ENCODE results near the gene DUSP8. TPM values are rescaled to one million over a fixed set of nuclear protein-coding genes. Genes with fewer than 3 reads are reported as not detected.
"Not testable (repeated sequence)": the region's sequence is repeated elsewhere in the genome, so short reads cannot be mapped to it uniquely, and the experiment has no call there.

The DUSP8 gene
- total and polyA plus RNA-seq, 11 donors = 9.8 to 29.9 (median 16.5) TPM

DNA sequence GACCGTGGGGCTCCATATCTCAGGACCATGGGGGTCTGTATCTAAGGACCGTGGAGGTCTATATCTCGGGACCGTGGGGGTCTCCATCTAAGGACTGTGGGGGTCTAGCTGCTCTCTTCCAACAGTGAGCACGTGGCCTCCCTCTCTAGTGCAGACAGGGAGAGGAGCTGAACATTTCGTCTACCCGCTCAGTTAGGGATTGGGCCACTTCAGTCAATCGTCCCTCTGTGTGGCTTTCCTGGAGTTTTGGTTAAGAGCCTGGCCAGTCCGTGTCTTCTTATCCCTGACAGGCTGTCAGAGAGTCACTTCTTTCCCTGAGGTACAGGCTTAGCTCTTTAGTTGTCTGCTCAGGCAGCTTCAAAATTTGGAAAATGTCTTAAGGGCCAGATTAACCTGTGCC is 9.9 kb upstream of the DUSP8 start:
- Histone ChIP-seq H3K4me1 (no peaks in the 10 kb centered on the region), H3K27ac (no peak overlapping the region), H3K4me3 (no peak overlapping the region), H3K36me3 (no peaks in the 10 kb centered on the region), H3K27me3 (no peaks in the 10 kb centered on the region), H3K9me3 (peaks cover 0 to 14% (median 0%) of the 10 kb centered on the region in 12 donors)
- TF ChIP-seq POLR2A (IDR thresholded peaks at IDR 0.05) = no peak
- TF ChIP-seq, protein P1, sequence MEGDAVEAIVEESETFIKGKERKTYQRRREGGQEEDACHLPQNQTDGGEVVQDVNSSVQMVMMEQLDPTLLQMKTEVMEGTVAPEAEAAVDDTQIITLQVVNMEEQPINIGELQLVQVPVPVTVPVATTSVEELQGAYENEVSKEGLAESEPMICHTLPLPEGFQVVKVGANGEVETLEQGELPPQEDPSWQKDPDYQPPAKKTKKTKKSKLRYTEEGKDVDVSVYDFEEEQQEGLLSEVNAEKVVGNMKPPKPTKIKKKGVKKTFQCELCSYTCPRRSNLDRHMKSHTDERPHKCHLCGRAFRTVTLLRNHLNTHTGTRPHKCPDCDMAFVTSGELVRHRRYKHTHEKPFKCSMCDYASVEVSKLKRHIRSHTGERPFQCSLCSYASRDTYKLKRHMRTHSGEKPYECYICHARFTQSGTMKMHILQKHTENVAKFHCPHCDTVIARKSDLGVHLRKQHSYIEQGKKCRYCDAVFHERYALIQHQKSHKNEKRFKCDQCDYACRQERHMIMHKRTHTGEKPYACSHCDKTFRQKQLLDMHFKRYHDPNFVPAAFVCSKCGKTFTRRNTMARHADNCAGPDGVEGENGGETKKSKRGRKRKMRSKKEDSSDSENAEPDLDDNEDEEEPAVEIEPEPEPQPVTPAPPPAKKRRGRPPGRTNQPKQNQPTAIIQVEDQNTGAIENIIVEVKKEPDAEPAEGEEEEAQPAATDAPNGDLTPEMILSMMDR (IDR thresholded peaks at IDR 0.05) = no peak
- intact Hi-C loops (cut with DNase I) = loop anchor here in 1 of 10 donors (5.0 kb wide), 1 partner anchor 515 kb away; no protein-coding TSS in a partner anchor
- DNase-seq (no peak), ATAC-seq (no peak)
- WGBS, 4 donors = 89 to 92% (median 90%) methylated on average over 9 of the region's 9 CpGs

DNA sequence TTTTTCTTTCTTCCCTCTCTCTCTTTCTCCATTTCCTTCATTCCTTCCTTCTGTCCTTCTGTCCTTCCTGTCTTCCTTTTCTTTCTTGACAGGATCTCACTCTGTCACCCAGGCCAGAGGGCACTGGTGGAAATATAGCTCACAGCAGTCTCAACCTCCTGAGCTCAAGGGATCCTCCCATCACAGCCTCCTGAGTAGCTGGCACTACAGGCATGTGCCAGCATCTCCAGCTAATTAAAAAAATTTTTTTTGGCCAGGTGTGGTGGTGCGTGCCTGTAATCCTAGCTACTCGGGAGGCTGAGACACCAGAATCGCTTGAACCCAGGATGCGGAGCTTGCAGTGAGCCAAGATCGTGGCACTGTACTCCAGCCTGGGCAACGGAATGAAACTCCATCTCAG is 4.8 kb upstream of the DUSP8 start:
- H3K4me3 ChIP-seq = no peak overlapping the region
- DNase-seq (no peak), ATAC-seq (no peak)
- TF ChIP-seq POLR2A (IDR thresholded peaks at IDR 0.05) = no peak
- TF ChIP-seq, protein P1 (IDR thresholded peaks at IDR 0.05) = no peak
- WGBS, 4 donors = 79 to 87% (median 81%) methylated on average over 6 of the region's 6 CpGs
- intact Hi-C loops (cut with DNase I) = loop anchor here in 5 of 10 donors (5.0 to 10.0 kb wide), 4 partner anchors 50 to 375 kb away; partner anchors contain the start of gene KRTAP5-5 (in 1 of the 5)
- no peak overlapping the region for H3K27ac ChIP-seq
- H3K4me1 ChIP-seq = peaks cover 2 to 26% (median 16%) of the 10 kb centered on the region in 12 donors
- no peaks in the 10 kb centered on the region for H3K36me3 ChIP-seq
- peaks cover 0 to 20% (median 0%) of the 10 kb centered on the region in 9 donors for H3K27me3 ChIP-seq
- peaks cover 0 to 14% (median 0%) of the 10 kb centered on the region in 12 donors for H3K9me3 ChIP-seq

DNA sequence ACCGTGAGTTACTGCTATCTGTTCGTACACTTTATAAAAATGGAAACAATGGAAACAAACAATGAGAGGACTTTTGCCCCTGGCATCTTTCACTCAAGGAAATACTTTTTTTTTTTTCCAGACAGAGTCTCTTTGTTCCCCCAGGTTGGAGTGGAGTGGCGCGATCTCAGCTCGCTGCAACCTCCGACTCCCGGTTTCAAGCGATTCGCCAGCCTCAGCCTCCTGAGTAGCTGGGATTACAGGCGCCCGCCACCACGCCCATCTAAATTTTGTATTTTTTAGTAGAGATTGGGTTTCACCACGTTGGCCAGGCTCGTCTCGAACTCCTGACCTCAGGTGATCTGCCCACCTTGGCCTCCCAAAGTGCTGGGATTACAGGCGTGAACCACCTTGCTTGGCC is 3.7 kb upstream of the DUSP8 start:
- not testable (repeated sequence) for DNase-seq, ATAC-seq, H3K4me3 ChIP-seq, H3K27ac ChIP-seq, H3K36me3 ChIP-seq
- 93 to 94% (median 93%) methylated on average over 16 of the region's 16 CpGs for WGBS, 4 donors
- H3K4me1 ChIP-seq = peaks cover 2 to 32% (median 21%) of the 10 kb centered on the region in 12 donors
- H3K9me3 ChIP-seq = peaks cover 0 to 14% (median 0%) of the 10 kb centered on the region in 12 donors
- peaks cover 0 to 25% (median 0%) of the 10 kb centered on the region in 9 donors for H3K27me3 ChIP-seq
- intact Hi-C loops (cut with DNase I) = loop anchor here in 7 of 10 donors (2.0 to 10.0 kb wide), 7 partner anchors 29 to 373 kb away; partner anchors contain the start of gene KRTAP5-5 (in 1 of the 7)

DNA sequence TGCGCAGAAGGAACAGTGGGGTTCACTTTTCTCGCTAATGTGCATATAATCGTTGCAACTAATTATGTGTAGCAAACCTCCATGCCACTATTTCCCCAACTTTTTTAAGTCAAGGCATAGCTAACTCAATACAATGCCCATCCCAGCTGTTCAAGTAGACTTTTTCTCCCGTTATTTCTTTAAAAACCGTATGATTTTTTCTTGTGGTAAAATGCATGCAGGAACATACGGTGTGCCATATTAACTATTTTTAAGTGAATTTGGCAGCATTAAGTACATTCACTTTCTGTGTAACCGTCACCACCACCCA is 2.8 kb upstream of the DUSP8 start:
- H3K27me3 ChIP-seq = peaks cover 0 to 25% (median 0%) of the 10 kb centered on the region in 9 donors
- TF ChIP-seq, protein P1 (IDR thresholded peaks at IDR 0.05) = peak in 1 of 12 donors; percentile 1
- no peak for TF ChIP-seq POLR2A (IDR thresholded peaks at IDR 0.05)
- peaks cover 0 to 14% (median 0%) of the 10 kb centered on the region in 12 donors for H3K9me3 ChIP-seq
- H3K27ac ChIP-seq = no peak overlapping the region
- intact Hi-C loops (cut with DNase I) = loop anchor here (1.0 to 10.0 kb wide), 11 partner anchors 28 to 373 kb away; partner anchors contain the start of genes KRTAP5-5 (in 1 of the 10) and TOLLIP (in 1 of the 10)
- H3K4me3 ChIP-seq = peak overlapping the region in 3 of 12 donors; percentile 56 to 69 (median 59)
- WGBS, 4 donors = 25 to 29% (median 26%) methylated on average over 7 of the region's 7 CpGs
- no peaks in the 10 kb centered on the region for H3K36me3 ChIP-seq
- H3K4me1 ChIP-seq = peaks cover 2 to 41% (median 28%) of the 10 kb centered on the region in 12 donors
- DNase-seq (no peak), ATAC-seq (no peak)
